H1 (cell line): ENCODE data around the gene KLF13. TPM values are rescaled to one million over a fixed set of nuclear protein-coding genes. Genes with fewer than 3 reads are reported as not detected.

Experiments used
- CHD7 ChIP-seq: fragments of 300-600 bp; sonication (generic); IDR thresholded peaks from 2 replicates; pipeline ENCODE4 v1.7.1; 2012; ENCODE audit warnings: low read length, moderate library complexity, mild to moderate bottlenecking, inconsistent platforms; ENCODE audit not compliant: insufficient replicate concordance
- polyA plus RNA-seq, 7 experiments: library from polyadenylated mRNA; depleted of rRNA in 3 of 7; stranded (reverse) in 5 of 7; unstranded in 2 of 7; fragments of >200 nt in 5 of 7; fragments of 200-250 nt in 2 of 7; gene quantifications; 1 replicate in 5 of 7; 2 replicates in 1 of 7; 4 replicates in 1 of 7; pipeline versions ENCODE4 v1.2.1 to v1.2.3, GENCODE V29; 2011 to 2013; ENCODE audit warnings: missing spikeins in 2 of 7, mixed read lengths in 2 of 7
- total RNA-seq: library from RNA; stranded (reverse); fragmentation: NEBNext Ultra II Directional; extraction: Animal tissue kit (Norgen Biotek cat#: 25700); gene quantifications from 2 replicates; pipeline ENCODE4 v1.2.1, GENCODE V29; 2021

The KLF13 gene
- total and polyA plus RNA-seq, 2 of the 8 experiments (the other 6 are each of a cell fraction or from before 2014, with no cell fraction given), result 18.3 to 33.4 TPM

DNA sequence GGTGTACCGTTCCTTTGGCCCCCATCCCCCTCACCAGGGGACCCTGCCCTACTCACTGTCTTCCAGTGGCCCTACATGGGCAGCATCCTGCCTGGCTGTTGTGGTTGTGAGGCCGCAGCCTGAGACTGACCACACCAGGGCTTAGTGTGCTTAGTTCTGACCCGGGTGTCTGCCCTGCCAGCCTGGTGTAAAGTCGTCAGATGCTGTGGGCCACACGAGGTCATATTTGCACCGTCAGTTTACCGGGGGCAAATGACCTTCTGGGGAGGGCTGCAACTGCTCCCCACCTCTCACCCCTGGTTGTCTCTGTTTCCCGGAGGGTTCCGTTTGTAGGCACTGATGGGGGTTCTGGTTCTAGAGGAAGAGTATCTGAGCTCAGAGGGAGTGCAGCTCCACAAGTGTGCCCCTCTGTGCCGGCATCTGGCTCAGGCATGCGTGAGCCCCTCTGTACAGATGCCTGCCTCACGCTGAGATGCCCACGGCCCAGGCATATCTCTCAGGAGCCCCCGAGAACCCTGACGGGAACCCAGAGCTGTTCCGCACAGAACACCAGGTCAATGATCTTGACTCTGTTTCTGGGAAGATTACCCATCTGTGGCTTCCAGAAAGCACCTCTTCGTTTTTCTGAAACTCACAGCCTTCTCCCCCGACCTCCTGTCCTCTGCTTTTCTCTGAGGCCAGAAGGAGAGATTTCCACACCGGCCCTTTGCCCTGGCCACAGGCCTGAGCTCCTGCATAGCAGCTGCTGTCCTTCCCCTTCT is 19.2 kb downstream of the KLF13 start (continued):
- TF ChIP-seq CHD7, result no peak
